Measurements from ENCODE around the gene SPATA33.

GRCh38 chr16:89707695-89708094, 50.1 kb downstream of the SPATA33 start:
- no peak for TF ChIP-seq CTCF (IDR thresholded peaks at IDR 0.05)
- TF ChIP-seq ZFX (IDR thresholded peaks at IDR 0.05; ENCODE audit: borderline replicate concordance) = no peak

Data from 22Rv1 (cell line).